GM21723 (cell line): ENCODE data around the gene DERL2.

Source experiments
- ATAC-seq: cut with Tn5 transposase; IDR thresholded peaks from one replicate; pipeline ENCODE4 v1.9.1; 2021; ENCODE audit warnings: mild to moderate bottlenecking, moderate library complexity; ENCODE audit not compliant: unreplicated experiment

The DERL2 gene

DNA sequence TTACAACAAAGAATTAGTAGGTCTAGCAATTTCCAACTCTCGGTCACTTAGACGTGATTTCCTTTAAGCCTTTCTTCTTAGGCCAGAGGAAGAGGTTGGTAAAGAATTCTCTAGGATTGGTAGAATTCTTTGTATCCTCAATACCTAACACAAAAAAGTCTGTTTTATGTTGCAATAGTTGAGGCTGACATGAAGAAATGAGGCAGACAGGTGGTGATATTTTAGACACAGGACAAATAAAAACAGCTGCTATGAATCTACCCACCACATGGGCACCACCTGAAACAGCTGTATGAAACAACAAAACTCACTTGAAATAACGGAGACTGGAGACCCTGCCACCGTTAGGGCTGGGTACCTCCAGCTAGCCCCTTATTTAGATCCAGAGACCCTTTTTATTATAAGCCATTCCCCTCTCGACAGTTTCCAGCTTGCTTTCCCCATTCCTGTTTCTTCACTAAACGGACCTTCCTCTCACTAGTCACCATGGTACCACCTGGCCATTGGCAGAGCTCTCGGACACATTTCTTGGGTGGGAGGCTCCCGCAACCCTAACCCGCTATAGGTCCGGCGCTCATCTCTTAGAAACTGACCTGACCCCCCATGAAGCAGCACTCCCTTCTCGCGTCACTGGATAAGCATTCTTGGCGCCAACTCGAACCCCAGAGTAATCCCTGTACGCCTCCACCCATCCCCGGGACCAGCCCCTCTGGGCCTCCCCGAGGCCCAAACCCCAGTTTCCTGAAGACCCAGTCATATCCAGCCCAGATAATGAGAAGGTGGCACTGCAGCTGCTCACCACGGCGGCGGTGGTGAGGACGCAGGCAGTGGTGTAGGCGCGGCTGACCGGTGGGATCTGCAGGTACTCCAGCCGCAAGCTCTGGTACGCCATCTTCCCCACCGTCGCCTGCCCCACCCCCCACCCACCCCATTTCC lies at the start of gene DERL2:
TSS of gene DERL2 (minus strand) at position 909 of the 936 bp plus-strand sequence. CDS start at position 892, 17 bp downstream.
- ATAC-seq, result peak; percentile 19

DNA sequence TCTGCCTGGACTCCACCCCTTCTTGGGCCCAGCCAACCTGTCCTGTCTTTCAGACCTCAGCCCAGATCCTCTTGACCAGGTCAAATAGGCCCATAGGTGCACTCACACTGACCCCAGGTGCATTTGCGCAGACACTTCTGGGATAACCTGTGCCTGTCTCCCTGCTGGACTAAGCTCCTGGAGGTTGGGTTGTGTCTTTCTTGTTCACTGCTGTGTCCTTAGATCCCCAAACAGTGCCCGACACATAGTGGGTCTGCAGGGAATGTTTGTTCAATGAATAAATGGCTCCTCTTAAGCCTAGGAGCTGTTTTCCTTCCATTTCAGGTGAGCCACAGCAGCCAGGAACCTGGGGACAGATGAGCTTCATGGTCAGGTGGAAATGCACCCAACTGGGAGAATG lies 49.5 kb upstream of the DERL2 start:
- no peak for ATAC-seq

DNA sequence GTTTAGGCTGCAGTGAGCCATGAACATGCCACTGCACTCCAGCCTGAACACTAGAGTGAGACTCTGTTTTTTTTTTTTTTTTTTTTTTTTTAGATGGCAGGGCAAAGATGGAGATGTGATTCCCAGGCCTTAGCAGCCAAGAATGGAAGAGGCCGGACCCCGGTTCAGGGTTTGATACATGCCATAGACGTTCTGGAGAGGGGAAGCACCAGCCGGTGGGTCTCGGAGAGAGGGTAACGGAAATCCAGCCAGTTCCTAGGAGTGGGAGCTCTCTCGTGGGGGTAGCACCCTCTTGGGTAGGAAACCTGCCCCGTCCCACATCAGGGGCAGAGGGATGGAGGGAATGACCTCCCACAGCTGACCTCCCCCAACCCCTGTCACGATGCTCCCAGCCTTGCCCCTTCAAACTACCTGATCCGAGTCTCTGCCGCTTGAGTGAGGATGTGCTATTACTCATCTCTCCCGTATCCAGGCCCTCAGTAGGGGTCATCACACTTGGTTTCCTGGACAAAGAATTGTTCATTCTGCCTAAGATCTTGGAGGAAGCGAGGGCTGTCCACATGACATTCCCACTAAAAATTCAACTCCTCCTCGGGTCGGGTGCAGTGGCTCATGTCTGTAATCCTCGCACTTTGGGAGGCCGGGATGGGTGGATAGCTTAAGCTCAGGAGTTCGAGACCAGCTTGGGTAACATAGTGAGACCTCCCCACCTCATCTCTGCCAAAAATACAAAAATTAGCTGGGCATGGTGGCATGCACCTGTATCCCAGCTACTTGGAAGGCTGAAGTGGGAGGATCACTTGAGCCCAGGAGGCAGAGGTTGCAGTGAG lies 47.7 kb upstream of the DERL2 start:
- no peak for ATAC-seq

DNA sequence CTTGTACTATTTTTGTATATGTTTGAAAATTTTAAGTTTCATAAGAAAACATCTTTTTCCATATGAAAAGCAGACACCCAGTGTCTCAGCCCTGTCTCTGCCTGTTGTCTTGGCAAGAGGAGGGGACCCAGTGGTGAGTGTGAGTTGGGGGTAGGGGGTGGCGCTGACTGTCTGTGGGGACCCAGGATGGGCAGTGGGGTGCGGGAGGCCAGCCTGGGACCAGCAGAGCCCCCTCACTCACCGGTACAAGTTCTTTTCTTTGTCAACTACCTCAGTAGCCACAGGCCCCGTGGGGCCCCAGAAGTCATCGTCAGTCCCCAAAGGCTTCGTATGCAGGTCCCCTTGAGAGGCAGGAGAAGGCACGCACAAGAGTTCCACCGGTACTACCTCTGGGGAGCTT lies 46.6 kb upstream of the DERL2 start:
- ATAC-seq, result no peak

DNA sequence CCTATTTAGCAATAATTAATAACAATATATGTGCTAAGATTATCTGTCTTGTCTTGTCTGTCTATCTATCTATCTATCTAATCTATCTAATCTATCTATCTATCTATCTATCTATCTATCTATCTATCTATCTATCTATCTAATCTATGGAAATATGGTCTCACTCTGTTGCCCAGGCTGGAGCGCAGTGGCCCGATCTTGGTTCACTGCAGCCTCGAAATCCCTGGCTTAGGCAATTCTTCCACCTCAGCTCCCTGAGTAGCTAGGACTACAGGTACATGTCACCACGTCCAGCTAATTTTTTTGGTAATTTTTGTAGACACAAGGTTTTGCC lies 45.1 kb upstream of the DERL2 start:
- no peak for ATAC-seq

DNA sequence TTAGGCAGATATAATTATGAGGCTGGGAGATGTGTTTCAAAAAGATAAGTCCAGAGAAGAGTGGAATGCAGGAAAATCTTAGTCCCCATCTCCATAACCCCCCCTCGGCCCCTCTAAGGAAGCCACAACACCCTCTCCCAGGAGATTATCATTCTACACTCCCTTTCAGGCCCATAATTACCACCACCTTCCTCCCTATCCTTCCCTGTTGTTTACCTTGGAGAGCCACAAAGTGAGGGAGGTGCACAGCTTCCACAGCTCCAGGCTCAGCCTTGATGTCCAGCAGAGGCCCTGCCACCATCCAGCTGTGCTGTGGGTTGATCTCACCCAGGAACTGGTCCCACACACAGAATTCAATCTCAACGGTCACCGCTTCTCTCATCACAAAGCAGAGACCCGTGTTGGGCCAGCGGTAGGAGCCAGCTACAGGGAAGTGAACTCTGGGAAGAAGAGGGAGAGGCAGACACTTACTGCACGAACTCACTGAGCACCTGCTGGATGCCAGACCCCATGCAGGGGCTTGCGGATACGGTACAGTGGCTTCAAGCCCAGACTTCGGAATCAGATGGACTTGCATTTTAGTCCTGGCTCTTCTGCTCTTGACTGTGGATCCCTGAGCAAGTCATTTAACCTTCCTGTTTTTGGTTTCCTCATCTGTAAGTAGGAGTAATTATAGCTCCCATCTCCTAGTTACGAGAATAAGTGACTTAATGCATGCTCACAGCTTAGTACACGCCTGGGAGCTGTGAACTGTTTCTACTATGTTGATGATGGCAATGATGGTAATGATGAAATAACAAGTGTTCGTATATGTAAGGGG lies 44.5 kb upstream of the DERL2 start:
- no peak for ATAC-seq

DNA sequence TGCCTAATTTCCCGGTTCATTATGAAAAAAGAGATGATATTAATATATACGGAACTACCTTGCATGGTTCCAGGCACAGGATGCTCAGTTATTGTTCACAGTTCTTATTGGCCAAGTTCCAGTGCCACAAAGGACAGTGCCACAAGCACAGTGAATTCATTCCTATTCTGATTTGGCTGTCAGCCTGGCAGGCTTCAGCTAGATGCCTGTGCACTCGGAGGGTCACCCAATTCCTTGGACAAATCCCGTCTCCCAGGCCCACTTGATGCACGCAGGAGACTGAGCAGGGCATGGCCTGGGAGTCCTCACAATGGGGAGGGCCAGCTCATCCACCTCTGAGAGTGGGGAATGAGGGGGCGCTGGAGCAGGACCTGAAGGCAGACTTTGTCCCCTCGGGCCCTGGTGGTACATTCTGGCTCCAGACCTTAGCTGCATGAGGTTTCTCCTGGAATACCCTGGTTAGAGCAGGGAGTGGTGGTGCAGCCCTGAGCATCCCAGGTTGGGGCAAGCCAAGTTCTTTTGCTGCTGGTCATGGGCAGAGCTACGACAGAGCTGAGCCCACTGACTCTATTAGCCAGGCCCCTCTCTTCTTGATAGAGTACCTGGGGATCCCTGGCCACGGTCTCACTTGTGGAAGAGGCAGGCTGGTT lies 41.7 kb upstream of the DERL2 start:
- ATAC-seq, result no peak

DNA sequence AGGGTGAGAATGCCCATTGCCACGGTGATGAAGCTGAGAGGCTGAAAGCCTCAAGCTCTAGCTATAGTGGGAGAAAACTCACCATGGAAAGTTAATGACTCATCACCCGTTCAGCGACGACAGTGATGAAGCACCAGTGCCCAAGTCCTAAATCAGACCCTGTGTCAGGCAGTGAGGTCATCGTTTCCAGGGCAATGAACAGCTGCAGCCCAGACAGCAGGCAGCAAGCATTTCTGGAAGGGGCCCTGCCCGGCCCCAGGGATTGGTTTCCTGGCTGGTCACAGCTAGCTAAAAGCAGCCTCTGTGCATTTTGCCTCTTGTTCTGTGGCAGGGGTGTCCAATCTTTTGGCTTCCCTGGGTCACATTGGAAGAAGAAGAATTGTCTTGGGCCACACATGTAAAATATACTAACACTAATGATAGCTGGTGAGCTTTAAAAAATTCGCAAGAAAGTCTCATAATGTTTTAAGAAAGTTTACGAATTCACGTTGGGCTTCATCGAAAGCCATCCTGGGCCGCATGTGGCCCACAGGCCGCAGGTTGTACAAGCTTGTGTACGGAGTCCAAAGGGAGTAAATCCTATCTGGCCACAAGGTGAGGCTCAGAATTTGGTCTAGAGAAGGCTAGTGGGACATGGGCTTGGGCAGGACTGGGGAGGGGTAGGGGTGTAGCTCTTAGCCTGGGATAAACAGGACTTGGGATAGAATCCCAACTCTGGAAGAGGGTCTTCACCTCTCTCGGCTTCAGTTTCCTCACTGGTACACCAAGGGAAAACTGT lies 41.0 kb upstream of the DERL2 start:
- no peak for ATAC-seq

DNA sequence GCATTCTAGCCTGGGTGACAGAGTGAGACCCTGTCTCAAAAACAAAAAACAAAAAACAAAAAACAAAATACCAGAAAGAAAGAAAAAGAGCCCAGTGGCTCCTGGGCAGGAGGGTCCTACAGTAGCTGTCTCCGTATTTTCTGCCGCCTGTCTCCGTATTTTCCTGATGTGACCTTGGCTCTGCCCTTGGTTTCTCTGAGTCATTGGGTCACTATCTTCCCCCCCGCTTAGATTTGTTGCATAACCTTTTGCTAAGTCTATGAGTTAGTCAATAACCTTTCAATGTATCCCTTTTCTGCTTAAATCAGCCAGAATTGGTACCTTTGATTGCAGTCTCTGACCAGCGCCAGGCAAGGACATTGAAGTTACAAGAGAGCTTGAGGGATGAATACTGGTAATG lies 37.3 kb upstream of the DERL2 start:
- no peak for ATAC-seq

DNA sequence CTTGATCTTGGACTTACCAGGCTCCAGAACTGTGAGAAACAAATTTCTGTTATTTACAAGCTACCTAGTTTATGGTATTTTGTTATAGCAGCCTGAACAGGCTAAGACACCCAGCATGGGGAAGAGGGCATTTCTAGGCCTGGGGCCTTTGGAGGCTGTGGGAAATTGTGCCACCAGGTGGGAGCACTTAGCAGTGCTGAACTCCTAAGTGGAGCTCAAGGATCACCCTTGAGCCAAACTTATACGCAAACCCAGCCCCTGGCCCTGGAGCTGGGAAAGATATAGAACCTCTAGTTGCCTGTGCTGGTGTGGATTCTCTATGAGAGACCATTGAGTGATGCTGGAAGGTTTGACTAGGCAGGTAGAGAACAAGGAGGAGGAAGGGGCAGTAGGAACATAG lies 36.5 kb upstream of the DERL2 start:
- ATAC-seq, result no peak

DNA sequence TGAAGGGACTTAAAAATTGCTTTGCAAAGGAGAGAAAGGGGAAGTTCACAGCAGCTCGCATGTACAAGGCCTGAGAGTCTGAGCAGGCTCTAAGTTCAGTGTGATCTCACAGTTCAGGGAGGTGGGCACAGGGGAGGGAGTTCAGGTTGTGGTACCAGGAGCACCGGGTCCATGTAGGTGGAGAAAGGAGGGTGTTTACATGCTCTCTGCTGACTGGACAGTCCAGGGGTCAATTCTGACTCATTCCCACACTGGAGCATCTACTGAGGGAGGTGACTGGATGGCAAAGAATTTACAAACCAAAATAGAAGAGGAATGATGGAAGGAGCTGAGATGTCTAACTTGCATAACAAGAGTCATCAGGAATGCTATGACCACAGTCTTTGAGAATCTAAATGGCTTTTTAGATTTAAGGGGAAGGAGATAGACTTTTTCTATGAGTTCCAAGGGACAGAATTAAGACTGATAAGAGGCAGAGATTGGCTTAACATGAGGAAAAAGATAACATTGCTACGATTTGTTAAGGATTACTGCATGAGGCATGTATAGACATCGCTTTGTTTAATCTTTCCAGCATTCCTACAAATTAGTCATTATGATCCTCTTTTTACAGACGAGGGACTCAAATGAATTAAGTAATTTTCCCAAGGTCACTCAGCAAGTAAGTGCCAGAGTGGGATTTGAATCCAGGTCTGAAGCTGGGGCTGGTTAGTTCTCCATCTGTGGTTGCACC lies 30.2 kb upstream of the DERL2 start:
- ATAC-seq, result no peak

DNA sequence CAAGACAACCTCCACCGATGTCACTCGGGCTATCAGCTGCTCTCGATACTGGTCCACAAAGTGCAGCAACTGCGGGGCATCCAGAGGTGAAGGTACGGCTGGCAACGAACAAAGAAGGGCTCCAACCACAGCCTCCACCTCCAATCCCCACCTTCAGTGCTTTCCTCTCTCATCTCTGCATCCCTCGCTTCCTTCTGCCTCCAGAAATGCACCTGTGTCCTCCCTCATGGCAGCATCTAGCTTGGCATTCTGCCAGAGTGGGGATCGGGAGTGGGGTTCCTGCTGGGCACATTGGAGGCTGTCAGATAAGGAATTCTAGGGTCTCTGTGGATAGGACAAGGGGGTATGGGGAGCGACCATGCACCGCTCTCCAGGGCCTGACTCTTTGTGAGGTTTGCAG lies 29.0 kb upstream of the DERL2 start:
- no peak for ATAC-seq

DNA sequence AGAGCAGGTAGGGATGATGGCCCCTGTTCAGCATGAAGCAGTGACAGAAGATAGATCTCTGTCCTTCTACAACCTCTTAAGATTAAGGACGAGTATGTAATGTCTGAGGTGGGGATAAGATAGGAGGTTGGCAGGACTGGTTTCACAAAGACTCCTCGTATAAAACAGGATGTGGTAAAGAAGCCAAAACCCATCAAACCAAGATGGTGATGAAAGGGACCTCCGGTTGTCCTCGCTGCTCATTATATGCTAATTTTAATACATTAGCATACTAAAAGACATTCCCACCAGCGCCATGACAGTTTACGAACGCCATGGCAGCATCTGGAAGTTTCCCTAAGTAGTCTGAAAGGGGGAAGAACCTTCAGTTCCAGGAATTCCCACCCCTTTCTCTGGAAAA lies 27.6 kb upstream of the DERL2 start:
- ATAC-seq, result no peak

DNA sequence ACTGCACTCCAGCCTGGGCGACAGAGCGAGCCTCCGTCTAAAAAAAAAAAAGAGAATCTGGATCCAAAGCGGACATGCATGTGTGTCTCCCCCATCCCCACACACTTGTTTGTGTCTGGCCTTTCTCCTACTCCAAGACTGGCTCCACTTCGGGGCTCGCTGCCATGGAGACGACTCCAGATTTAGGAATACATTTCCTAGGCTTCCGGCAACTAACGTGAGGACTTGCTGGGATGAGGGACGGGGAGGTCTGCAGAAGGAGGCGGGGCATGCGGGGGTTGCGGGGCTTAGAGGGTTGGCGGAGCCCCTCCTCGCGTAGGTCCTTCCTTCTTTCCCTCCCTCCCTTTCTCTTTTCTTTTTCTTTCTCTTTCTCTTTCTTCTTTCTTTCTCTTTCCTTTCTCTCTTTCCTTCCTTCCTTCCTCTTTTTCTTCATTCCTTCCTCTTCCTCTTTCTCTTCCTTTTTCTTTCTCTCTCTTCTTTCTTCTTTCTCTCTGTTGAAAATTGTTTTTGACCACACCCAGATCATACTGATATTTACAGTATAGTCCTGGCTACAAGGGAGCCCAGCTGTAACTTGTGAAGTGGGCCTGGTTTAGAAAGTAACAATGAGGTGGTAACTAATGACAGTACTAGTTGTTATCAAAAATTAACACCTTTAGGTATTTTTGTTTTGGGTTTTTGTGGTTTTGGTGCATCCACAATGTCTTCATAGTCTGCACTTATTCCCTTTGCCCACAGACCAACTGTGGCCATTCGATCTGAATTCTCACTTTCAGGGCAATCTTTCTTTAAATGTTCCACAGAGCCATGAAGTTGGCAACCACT lies 25.6 kb upstream of the DERL2 start:
- ATAC-seq, result no peak

DNA sequence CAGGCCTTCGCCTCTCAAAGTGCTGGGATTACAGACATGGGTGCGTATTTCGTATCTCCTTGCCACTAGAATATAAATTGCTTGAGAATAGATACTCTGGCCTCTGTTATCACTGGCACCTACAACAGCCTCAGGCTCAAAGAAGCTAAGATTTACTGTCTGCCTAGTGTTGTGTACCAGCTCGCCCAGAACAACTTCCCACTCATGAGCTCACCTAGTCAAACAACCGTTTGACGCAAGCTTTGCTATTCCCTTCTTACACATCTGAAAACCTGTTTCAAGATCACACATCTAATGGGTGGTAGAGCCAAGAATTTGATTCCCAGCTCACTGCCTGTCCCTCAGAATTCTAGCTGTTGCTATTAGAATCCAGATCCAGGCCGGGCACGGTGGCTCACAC lies 24.8 kb upstream of the DERL2 start:
- ATAC-seq, result no peak

DNA sequence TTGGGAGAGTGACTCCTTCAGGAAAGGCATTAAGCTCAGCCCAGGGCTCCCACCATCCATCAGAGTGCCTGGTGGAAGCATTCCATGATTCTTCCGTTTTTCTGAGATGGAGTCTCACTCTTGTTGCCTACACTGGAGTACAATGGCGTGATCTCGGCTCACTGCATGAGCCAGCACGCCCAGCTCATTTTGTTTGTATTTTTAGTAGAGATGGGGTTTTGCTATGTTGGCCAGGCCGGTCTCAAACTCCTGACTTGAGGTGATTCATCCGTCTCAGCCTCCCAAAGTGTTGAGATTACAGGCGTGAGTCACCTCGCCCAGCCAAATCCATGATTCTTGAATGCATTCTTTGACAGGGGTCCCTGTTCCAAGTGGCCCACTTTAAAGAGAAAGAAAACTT lies 23.5 kb upstream of the DERL2 start:
- ATAC-seq, result no peak

DNA sequence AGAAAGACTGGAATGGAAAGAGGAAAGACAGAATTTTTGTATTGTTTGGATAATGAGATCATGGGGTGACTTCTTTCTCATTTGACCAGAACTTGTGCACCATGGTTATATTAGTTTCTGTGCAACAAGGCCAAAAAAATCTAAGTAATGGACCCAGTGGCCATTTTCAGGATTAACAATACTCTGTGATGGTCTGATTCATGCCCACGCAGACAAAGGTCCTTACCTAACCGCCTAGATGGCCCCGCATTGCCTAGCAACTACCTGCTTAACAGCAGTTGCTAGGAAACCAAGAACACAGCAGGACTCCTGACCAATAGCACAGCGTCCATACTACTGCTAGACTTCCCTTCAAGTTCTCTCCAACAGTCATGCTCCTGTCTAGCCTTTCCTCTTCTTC lies 22.8 kb upstream of the DERL2 start:
- no peak for ATAC-seq

DNA sequence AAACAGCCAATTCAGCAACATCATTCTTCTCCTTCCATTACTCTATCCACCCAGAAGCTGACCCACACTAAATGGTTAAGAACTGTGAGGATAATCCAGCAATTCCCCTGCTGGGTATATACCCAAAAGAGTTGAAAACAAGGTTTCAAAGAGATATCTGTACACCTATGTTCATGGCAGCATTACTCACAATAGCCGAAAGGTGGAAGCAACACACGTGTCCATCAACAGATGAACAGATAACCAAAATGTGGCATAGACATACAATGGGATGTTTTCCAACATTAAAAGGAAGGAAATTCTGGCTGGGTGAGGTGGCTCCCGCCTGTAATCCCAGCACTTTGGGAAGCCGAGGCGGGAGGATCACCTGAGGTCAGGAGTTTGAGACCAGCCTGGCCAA lies 20.3 kb upstream of the DERL2 start:
- no peak for ATAC-seq
